Spleen (tissue), 11 donors: Measurements from ENCODE around the gene IL18R1. TPM values are rescaled to one million over a fixed set of nuclear protein-coding genes. Genes with fewer than 3 reads are reported as not detected.

Experiments
- DNase-seq: peaks from one replicate; pipeline ENCODE4 v3.0.0-alpha.2; 2020
- H3K27ac ChIP-seq, 8 donors: fragments of 200-600 bp; sonication (generic) in 7 of 8; 1 replicate in 4 of 8; 2 replicates in 4 of 8; pipeline versions ENCODE4 v1.5.0 to v1.8.0; 2016 to 2021; ENCODE audit warnings: inconsistent platforms in 4 of 8, mild to moderate bottlenecking in 4 of 8, moderate library complexity in 1 of 8
- H3K27me3 ChIP-seq, 7 donors: fragments of 200-600 bp; sonication (generic) in 6 of 7; replicated peaks in 1 of 7; 1 replicate in 4 of 7; 2 replicates in 3 of 7; pipeline versions ENCODE4 v1.5.0 to v1.8.0; 2016 to 2021; ENCODE audit warnings: inconsistent platforms in 3 of 7, mild to moderate bottlenecking in 1 of 7
- H3K36me3 ChIP-seq, 6 donors: fragments of 200-600 bp; sonication (generic) in 5 of 6; 1 replicate in 4 of 6; 2 replicates in 2 of 6; pipeline versions ENCODE4 v1.5.0 to v1.8.0; 2016 to 2021; ENCODE audit warnings: inconsistent platforms in 2 of 6
- H3K4me1 ChIP-seq, 6 donors: fragments of 200-600 bp; sonication (generic) in 5 of 6; 1 replicate in 3 of 6; 2 replicates in 3 of 6; pipeline versions ENCODE4 v1.5.0 to v1.8.0; 2016 to 2021; ENCODE audit warnings: inconsistent platforms in 3 of 6
- H3K4me3 ChIP-seq, 8 donors: fragments of 200-600 bp; sonication (generic) in 7 of 8; 1 replicate in 4 of 8; 2 replicates in 4 of 8; pipeline versions ENCODE4 v1.5.0 to v1.8.0; 2016 to 2021; ENCODE audit warnings: inconsistent platforms in 4 of 8, mild to moderate bottlenecking in 4 of 8, moderate library complexity in 2 of 8
- H3K9me3 ChIP-seq, 8 donors: fragments of 200-600 bp; sonication (generic) in 7 of 8; 1 replicate in 4 of 8; 2 replicates in 4 of 8; pipeline versions ENCODE4 v1.5.0 to v1.8.0; 2016 to 2021; ENCODE audit warnings: inconsistent platforms in 4 of 8
- CTCF ChIP-seq, 11 experiments: fragments of 200-600 bp in 7 of 11; fragments of 450-650 bp in 4 of 11; sonication (generic) in 4 of 11; IDR thresholded peaks in 8 of 11; conservative IDR thresholded peaks in 3 of 11; 1 replicate in 7 of 11; 2 replicates in 4 of 11; pipeline versions ENCODE4 v1.4.0 to v1.8.0; 2016 to 2021; ENCODE audit warnings: antibody characterized with exemption in 11 of 11, inconsistent platforms in 4 of 11, mild to moderate bottlenecking in 1 of 11
- POLR2A ChIP-seq, 3 donors: fragments of 450-650 bp; IDR thresholded peaks; one replicate each; pipeline ENCODE4 v1.5.1; 2017; ENCODE audit warnings: antibody characterized with exemption in 3 of 3, mild to moderate bottlenecking in 1 of 3
- POLR2AphosphoS5 ChIP-seq, 3 donors: sonication (generic); formaldehyde crosslinking; IDR thresholded peaks; one replicate each; pipeline ENCODE4 v1.5.1; 2017; ENCODE audit warnings: antibody characterized with exemption in 3 of 3
- WGBS, 5 donors: extraction: QIAGEN DNeasy Blood & Tissue Kit in 3 of 5; methylation state at CpG; one replicate each; pipeline versions ENCODE4 v1.1.5 to v1.1.7; 2013 to 2018; 5-methylcytosine and 5-hydroxymethylcytosine counted together
- intact Hi-C: fragments of 100-400 bp; cut with DNase I; formaldehyde crosslinking; loops from one replicate; pipeline ENCODE4 v1.15.0; 2023; ENCODE audit warnings: low total_unique reads
- polyA plus RNA-seq, 3 donors: library from polyadenylated mRNA; stranded (reverse); fragments of 200-250 nt; gene quantifications; one replicate each; pipeline ENCODE4 v1.2.1, GENCODE V29; 2013
- total RNA-seq, 7 donors: library from RNA; depleted of rRNA in 3 of 7; stranded (reverse); fragments of >200 nt in 3 of 7; fragmentation: NEBNext Ultra II Directional in 4 of 7; extraction: Animal tissue kit (Norgen Biotek cat#: 25700) in 4 of 7; gene quantifications; one replicate each; pipeline versions ENCODE4 v1.1.0 to v1.2.1, GENCODE V29; 2016 to 2021
- donor health status: healthy with polysubstance abuse.
- donor health status: DM: no; HTN: no; CAD: no; lungs with moderate emphysema.
- donor health status: DM: no; HTN: no; CAD: no.
- donor health status: Bipolar disorder and iron deficiency.
- donor health status: healthy.
- donor health status: DM: no; HTN: no; CAD: no.
- donor health status: DM: yes; HTN: yes; CAD: no.

Gene IL18R1
- total and polyA plus RNA-seq, 10 donors: 2.2 to 97.6 (median 21.5) TPM

GRCh38 chr2:102422910-102423309 lies 67.3 kb downstream of the IL18R1 start, which contains the start of gene IL18RAP:
Gene IL18RAP (plus strand): TSS chr2:102423160. CDS start chr2:102423278, 118 bp downstream.
- Histone ChIP-seq H3K27me3 (no peaks in the 10 kb centered on the region), H3K4me1 (peaks cover 0 to 73% (median 29%) of the 10 kb centered on the region in 6 donors), H3K4me3 (peak within 1 kb of the TSS in 3 of 8 donors; percentile 1 to 55 (median 18)), H3K36me3 (no peaks in the 10 kb centered on the region), H3K27ac (peak within 1 kb of the TSS in 7 of 8 donors; percentile 51 to 90 (median 81)), H3K9me3 (no peaks in the 10 kb centered on the region)
- no peak for DNase-seq
- WGBS, 5 donors: 37 to 65% (median 50%) methylated on average over 3 of the region's 3 CpGs
- TF ChIP-seq CTCF (IDR thresholded peaks at IDR 0.05 in 8 of 11, conservative IDR thresholded peaks at IDR 0.05 in 3 of 11) (no peak), POLR2AphosphoS5 (IDR thresholded peaks at IDR 0.05) (peak in 1 of 3 donors; percentile 62)
- intact Hi-C loops: no loop called here

GRCh38 chr2:102423368-102423767 lies 67.8 kb downstream of the IL18R1 start:
- H3K27me3 ChIP-seq: no peaks in the 10 kb centered on the region
- no peaks in the 10 kb centered on the region for H3K9me3 ChIP-seq
- intact Hi-C loops: no loop called here
- TF ChIP-seq POLR2A (IDR thresholded peaks at IDR 0.05) (no peak), CTCF (IDR thresholded peaks at IDR 0.05 in 8 of 11, conservative IDR thresholded peaks at IDR 0.05 in 3 of 11) (no peak), POLR2AphosphoS5 (IDR thresholded peaks at IDR 0.05) (no peak)
- WGBS, 5 donors: 66 to 88% (median 77%) methylated on average over 2 of the region's 2 CpGs
- H3K4me1 ChIP-seq: peaks cover 0 to 68% (median 27%) of the 10 kb centered on the region in 6 donors
- H3K4me3 ChIP-seq: peak overlapping the region in 3 of 8 donors; percentile 0 to 55 (median 18)
- no peak for DNase-seq
- peak overlapping the region in 7 of 8 donors; percentile 51 to 90 (median 81) for H3K27ac ChIP-seq
- H3K36me3 ChIP-seq: no peaks in the 10 kb centered on the region

GRCh38 chr2:102424754-102425153 lies 69.2 kb downstream of the IL18R1 start:
- TF ChIP-seq POLR2AphosphoS5 (IDR thresholded peaks at IDR 0.05) (peak in 1 of 3 donors; percentile 45), CTCF (IDR thresholded peaks at IDR 0.05 in 8 of 11, conservative IDR thresholded peaks at IDR 0.05 in 3 of 11) (no peak), POLR2A (IDR thresholded peaks at IDR 0.05) (no peak)
- Histone ChIP-seq H3K4me1 (peaks cover 0 to 57% (median 15%) of the 10 kb centered on the region in 6 donors), H3K9me3 (no peaks in the 10 kb centered on the region), H3K27me3 (no peaks in the 10 kb centered on the region), H3K27ac (peak overlapping the region in 6 of 8 donors; percentile 58 to 90 (median 85)), H3K4me3 (peak overlapping the region in 3 of 8 donors; percentile 0 to 55 (median 18)), H3K36me3 (no peaks in the 10 kb centered on the region)
- intact Hi-C loops: no loop called here
- 24 to 40% (median 36%) methylated on average over 3 of the region's 3 CpGs for WGBS, 5 donors
- no peak for DNase-seq

GRCh38 chr2:102425441-102426132 lies 70.0 kb downstream of the IL18R1 start:
- intact Hi-C loops: no loop called here
- TF ChIP-seq POLR2AphosphoS5 (IDR thresholded peaks at IDR 0.05): no peak
- no peak for TF ChIP-seq CTCF (IDR thresholded peaks at IDR 0.05 in 8 of 11, conservative IDR thresholded peaks at IDR 0.05 in 3 of 11)
- no peak for TF ChIP-seq POLR2A (IDR thresholded peaks at IDR 0.05)
- peaks cover 0 to 56% (median 14%) of the 10 kb centered on the region in 6 donors for H3K4me1 ChIP-seq
- peak overlapping the region in 6 of 8 donors; percentile 58 to 90 (median 85) for H3K27ac ChIP-seq
- DNase-seq: no peak
- 46 to 59% (median 51%) methylated on average over 5 of the region's 5 CpGs for WGBS, 5 donors
- no peaks in the 10 kb centered on the region for H3K36me3 ChIP-seq
- H3K9me3 ChIP-seq: no peaks in the 10 kb centered on the region
- H3K4me3 ChIP-seq: peak overlapping the region in 3 of 8 donors; percentile 0 to 55 (median 18)
- H3K27me3 ChIP-seq: no peaks in the 10 kb centered on the region
